PC-9 (cell line): Measurements from ENCODE around the gene GATA2.

Experiments used
- CTCF ChIP-seq: fragments of 200-600 bp; sonication (generic); conservative IDR thresholded peaks from 2 replicates; pipeline ENCODE4 v1.6.1; 2017; ENCODE audit warnings: mixed run types, antibody characterized with exemption, mild to moderate bottlenecking, moderate library complexity
- EZH2 ChIP-seq: fragments of 200-600 bp; sonication (generic); IDR thresholded peaks from 2 replicates; pipeline ENCODE4 v1.8.0; 2017; ENCODE audit warnings: antibody characterized with exemption, low read depth

- TF ChIP-seq CTCF (no peak), EZH2 (no peak)
Measured at GRCh38 chr3:128463354-128463753, 29.6 kb downstream of the GATA2 start.
